HepG2 (cell line): Measurements from ENCODE around the gene UBTFL1. TPM values are rescaled to one million over a fixed set of nuclear protein-coding genes. Genes with fewer than 3 reads are reported as not detected.

Source experiments
- ATAC-seq: fragments of 200-7000 bp; cut with Tn5 transposase; 3 replicates; pipeline ENCODE4 v1.9.1; 2020; ENCODE audit warnings: mild to moderate bottlenecking, moderate library complexity
- BruUV-seq: library from RNA; stranded (reverse); fragments of 400-500 nt; replicated peaks from 2 replicates; lab custom pipeline; 2021; lab: Mats Ljungman, UMichigan
- CTCF ChIA-PET: fragments of 300-600 bp; formaldehyde crosslinking; extraction: SDS; loops from one replicate; lab custom pipeline; 2021; ENCODE audit warnings: low total read pairs, inconsistent platforms, low intra/inter-chr PET ratio; lab: Yijun Ruan, JAX
- POLR2A ChIA-PET: fragments of 350-600 bp; sonication (Branson Sonifier 250); formaldehyde crosslinking; loops from one replicate; lab custom pipeline; 2020; ENCODE audit warnings: antibody characterized with exemption, inconsistent platforms; lab: Yijun Ruan, JAX
- DNase-seq: peaks from one replicate; pipeline ENCODE4 v3.0.0-alpha.2; 2015; ENCODE audit warnings: low spot score
- FAIRE-seq: peaks from 3 replicates; lab custom pipeline; 2011; peaks lifted over from hg19 to GRCh38; lab: Jason Lieb, UNC
- H2AFZ ChIP-seq: one replicate; pipeline ENCODE4 v1.6.1; 2011; ENCODE audit warnings: low read length, inconsistent platforms
- H3K27ac ChIP-seq: fragments of 300-600 bp; 3 replicates; pipeline ENCODE4 v1.8.0; 2011; ENCODE audit warnings: mixed run types, mild to moderate bottlenecking, mixed read lengths, low read length, inconsistent platforms; ENCODE audit not compliant: insufficient read depth; ENCODE audit errors: extremely low read length
- H3K27me3 ChIP-seq, 2 experiments: fragments of 200-600 bp in 1 of 2; 2 replicates in 1 of 2; 3 replicates in 1 of 2; pipeline versions ENCODE4 v1.6.0 to v1.8.0; 2011; ENCODE audit warnings: low read length in 2 of 2, mild to moderate bottlenecking in 2 of 2, moderate library complexity in 2 of 2, inconsistent platforms in 1 of 2; ENCODE audit not compliant: insufficient read depth in 2 of 2, control insufficient read depth in 1 of 2
- H3K36me3 ChIP-seq, 2 experiments: fragments of 200-600 bp in 1 of 2; replicated peaks in 1 of 2; 2 replicates in 1 of 2; 3 replicates in 1 of 2; pipeline versions ENCODE4 v1.5.1 to v1.8.0; 2011; ENCODE audit warnings: low read length in 2 of 2, inconsistent platforms in 1 of 2; ENCODE audit not compliant: insufficient read depth in 2 of 2, control insufficient read depth in 1 of 2
- H3K4me1 ChIP-seq: 2 replicates; pipeline ENCODE4 v1.5.1; 2012; ENCODE audit warnings: low read length, inconsistent platforms; ENCODE audit not compliant: insufficient read depth
- H3K4me2 ChIP-seq: 2 replicates; pipeline ENCODE4 v1.6.0; 2011; ENCODE audit warnings: low read depth, low read length, inconsistent platforms
- H3K4me3 ChIP-seq, 3 experiments: fragments of 200-600 bp in 1 of 3; sonication (generic), shearing (Covaris generic) in 1 of 3; replicated peaks in 1 of 3; 2 replicates each; pipeline ENCODE4 v1.5.1; 2011 to 2016; ENCODE audit warnings: low read length in 3 of 3, inconsistent platforms in 2 of 3, low read depth in 2 of 3, mild to moderate bottlenecking in 2 of 3, control low read depth in 1 of 3, mixed read lengths in 1 of 3; ENCODE audit not compliant: insufficient read depth in 1 of 3
- H3K79me2 ChIP-seq: one replicate; pipeline ENCODE4 v1.6.1; 2011; ENCODE audit warnings: low read length, inconsistent platforms; ENCODE audit not compliant: insufficient read depth
- H3K9ac ChIP-seq: 2 replicates; pipeline ENCODE4 v1.6.0; 2011; ENCODE audit warnings: mild to moderate bottlenecking, low read depth, low read length, inconsistent platforms; ENCODE audit not compliant: insufficient read depth
- H3K9me3 ChIP-seq: 2 replicates; pipeline ENCODE4 v1.5.1; 2012; ENCODE audit warnings: mild to moderate bottlenecking, low read length
- H4K20me1 ChIP-seq: 2 replicates; pipeline ENCODE4 v1.6.0; 2011; ENCODE audit warnings: inconsistent platforms, mild to moderate bottlenecking, low read length, moderate library complexity; ENCODE audit not compliant: insufficient read depth
- HIVEP1 ChIP-seq: sonication (generic); formaldehyde crosslinking; IDR thresholded peaks from 2 replicates; pipeline ENCODE4 v1.4.0; 2020; ENCODE audit warnings: mild to moderate bottlenecking, missing genetic modification reagents
- HNF4G ChIP-seq, 2 experiments: sonication (generic) in 1 of 2; formaldehyde crosslinking in 1 of 2; IDR thresholded peaks; 2 replicates each; pipeline versions ENCODE4 v1.4.0 to v1.6.1; 2011 to 2020; ENCODE audit warnings: borderline replicate concordance in 2 of 2, low read depth in 2 of 2, mild to moderate bottlenecking in 2 of 2, low read length in 1 of 2, missing genetic modification reagents in 1 of 2, moderate library complexity in 1 of 2
- MIER2 ChIP-seq: IDR thresholded peaks from 2 replicates; pipeline ENCODE4 v1.6.1; 2016; ENCODE audit warnings: missing biosample characterization, missing genetic modification reagents
- SNAPC5 ChIP-seq: sonication (generic); formaldehyde crosslinking; IDR thresholded peaks from 2 replicates; pipeline ENCODE4 v1.8.1; 2023; ENCODE audit warnings: mild to moderate bottlenecking, missing genetic modification reagents, borderline replicate concordance
- YY1 ChIP-seq: IDR thresholded peaks from 2 replicates; pipeline ENCODE4 v1.6.1; 2011; ENCODE audit warnings: low read length, low read depth, moderate library complexity, mild to moderate bottlenecking; ENCODE audit not compliant: insufficient read depth, insufficient replicate concordance
- ZFP82 ChIP-seq: sonication (generic); formaldehyde crosslinking; IDR thresholded peaks from 2 replicates; pipeline ENCODE4 v1.5.1; 2020; ENCODE audit warnings: mild to moderate bottlenecking, missing genetic modification reagents, borderline replicate concordance
- ZNF234 ChIP-seq: sonication (generic); formaldehyde crosslinking; conservative IDR thresholded peaks from 2 replicates; pipeline ENCODE4 v1.5.1; 2020; ENCODE audit warnings: mild to moderate bottlenecking, missing genetic modification reagents
- ZNF362 ChIP-seq: sonication (generic); formaldehyde crosslinking; IDR thresholded peaks from 2 replicates; pipeline ENCODE4 v1.4.0; 2020; ENCODE audit warnings: missing genetic modification reagents, mild to moderate bottlenecking, borderline replicate concordance
- ZNF644 ChIP-seq: IDR thresholded peaks from 2 replicates; pipeline ENCODE4 v1.6.1; 2016; ENCODE audit warnings: low read depth
- ZXDC ChIP-seq: sonication (generic); formaldehyde crosslinking; IDR thresholded peaks from 2 replicates; pipeline ENCODE4 v1.5.0; 2020; ENCODE audit warnings: mild to moderate bottlenecking, missing genetic modification reagents
- WGBS: methylation state at CpG from one replicate; pipeline ENCODE4 v1.1.6; 2017; ENCODE audit warnings: low lambda C conversion rate; 5-methylcytosine and 5-hydroxymethylcytosine counted together
- in situ Hi-C: cut with HindIII; loops from 2 replicates; pipeline ENCODE4 v1.10.0; 2017; ENCODE audit warnings: low pct_unique_long_range_greater_than_20kb; ENCODE audit not compliant: extremely low pct_ligation_motif_present
- intact Hi-C: fragments of 100-400 bp; cut with micrococcal nuclease; formaldehyde crosslinking; loops from one replicate; pipeline ENCODE4 v1.10.0; 2022; ENCODE audit not compliant: unreplicated experiment
- polyA plus RNA-seq, 8 experiments: library from polyadenylated mRNA; depleted of rRNA in 3 of 8; stranded (reverse) in 7 of 8; unstranded in 1 of 8; fragments of >200 nt; fragmentation: Illumina TruSeq in 4 of 8; extraction: Trizol in 4 of 8; gene quantifications; 2 replicates each; pipeline versions ENCODE4 v1.2.1 to v1.2.3, GENCODE V29; 2011 to 2016; ENCODE audit warnings: low read depth in 4 of 8, missing spikeins in 1 of 8, mixed read lengths in 1 of 8; ENCODE audit not compliant: insufficient read depth in 1 of 8
- total RNA-seq, 5 experiments: library from RNA; depleted of rRNA; stranded (reverse); fragments of >200 nt; fragmentation: Illumina TruSeq; extraction: Trizol; gene quantifications; 2 replicates each; pipeline ENCODE4 v1.2.3, GENCODE V29; 2016; ENCODE audit warnings: low read depth in 1 of 5

UBTFL1 gene
- total and polyA plus RNA-seq, 2 of the 13 experiments (the other 11 are each of a cell fraction or from before 2014, with no cell fraction given), result not detected

- TF ChIP-seq ZNF362 (CRISPR knock-in tag) (no peak), ZNF234 (CRISPR knock-in tag) (no peak), ZNF644 (CRISPR knock-in tag) (no peak), MIER2 (CRISPR knock-in tag) (no peak), SNAPC5 (no peak), HIVEP1 (CRISPR knock-in tag) (no peak), YY1 (no peak)
- TF ChIP-seq, all 625 proteins: peak for 0
Measured at GRCh38 chr11:90120191-90120590, 34.4 kb downstream of the UBTFL1 start (continued).

GRCh38 chr11:90124371-90124770, 38.6 kb downstream of the UBTFL1 start:
- in situ Hi-C loops, result no loop called here
- Histone ChIP-seq H3K9ac (no peak overlapping the region), H3K9me3 (no peaks in the 10 kb centered on the region), H3K4me2 (no peak overlapping the region), H3K4me1 (no peaks in the 10 kb centered on the region), H3K27ac (no peak overlapping the region), H3K27me3 (no peaks in the 10 kb centered on the region), H3K4me3 (no peak overlapping the region), H3K36me3 (no peaks in the 10 kb centered on the region), H3K79me2 (no peaks in the 10 kb centered on the region), H4K20me1 (no peaks in the 10 kb centered on the region), H2AFZ (no peak overlapping the region)
- WGBS, result 0% methylated on average over 1 of the region's 1 CpG
- intact Hi-C loops, result no loop called here
- TF ChIP-seq HNF4G (IDR thresholded peaks at IDR 0.05; ENCODE audit: borderline replicate concordance, low read depth, low read length) (no peak), HNF4G (CRISPR knock-in tag; IDR thresholded peaks at IDR 0.05; ENCODE audit: borderline replicate concordance, low read depth) (no peak), ZXDC (CRISPR knock-in tag) (no peak), YY1 (no peak), ZFP82 (CRISPR knock-in tag) (no peak)
- ChIA-PET POLR2A (no interaction called here), CTCF (no interaction called here)
- FAIRE-seq (no peak), DNase-seq (no peak), ATAC-seq (no peak)
- no TSS peak for BruUV-seq
